Measurements from ENCODE around the gene DAZAP2. TPM values are rescaled to one million over a fixed set of nuclear protein-coding genes. Genes with fewer than 3 reads are reported as not detected.
"Not testable (repeated sequence)": the region's sequence is repeated elsewhere in the genome, so short reads cannot be mapped to it uniquely, and the experiment has no call there.

Gene DAZAP2
- polyA plus RNA-seq, 1 donor = 68.3 TPM

GRCh38 chr12:51247523-51248206 is 9.0 kb downstream of the DAZAP2 start:
- DNase-seq (ENCODE audit: low read depth) = no peak

- no peak for DNase-seq (ENCODE audit: low read depth)
Observed at GRCh38 chr12:51253276-51253675, 14.7 kb downstream of the DAZAP2 start.

- DNase-seq (ENCODE audit: low read depth) = no peak
Observed at GRCh38 chr12:51254536-51254935, 15.9 kb downstream of the DAZAP2 start.

DNA sequence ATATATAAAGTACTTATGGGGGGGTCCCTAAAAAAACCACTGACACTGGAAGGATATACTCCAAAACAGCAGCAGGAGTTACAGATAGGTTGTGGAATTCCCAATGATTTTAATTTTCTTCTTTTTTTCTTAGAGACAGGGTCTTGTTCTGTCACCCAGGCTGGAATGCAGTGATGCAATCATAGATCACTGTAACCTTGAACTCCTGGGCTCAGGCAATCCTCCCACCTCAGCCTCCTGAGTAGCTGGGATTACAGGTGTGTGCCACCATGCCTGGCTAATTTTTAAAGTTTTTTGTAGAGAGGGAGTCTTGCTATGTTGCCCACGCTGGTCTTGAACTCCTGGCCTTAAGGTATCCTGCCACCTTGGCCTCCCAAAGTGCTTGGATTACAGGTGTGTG is 21.0 kb downstream of the DAZAP2 start:
- DNase-seq (ENCODE audit: low read depth) = not testable (repeated sequence)

DNA sequence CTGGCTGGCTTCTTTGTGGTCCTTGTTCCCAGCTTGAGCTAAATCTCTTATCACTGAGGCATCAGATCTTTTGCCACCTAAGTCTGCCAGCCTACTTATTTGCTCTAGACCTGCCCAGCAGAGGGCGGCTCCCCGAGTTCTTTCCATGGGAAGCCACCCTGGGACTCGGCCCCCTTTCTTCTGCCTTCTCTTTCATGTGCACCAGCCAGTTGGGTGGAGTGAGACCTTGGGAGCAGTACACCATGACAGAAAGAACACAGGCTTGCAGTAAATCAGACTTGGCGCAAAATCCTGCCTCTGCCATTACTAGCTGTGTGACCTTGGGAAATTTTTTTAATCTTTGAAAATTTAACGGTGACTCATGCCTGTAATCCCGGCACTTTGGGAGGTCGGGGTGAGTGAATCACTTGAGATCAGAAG is 24.1 kb downstream of the DAZAP2 start:
- DNase-seq (ENCODE audit: low read depth) = no peak

- no peak for DNase-seq (ENCODE audit: low read depth)
Observed at GRCh38 chr12:51263341-51263740, 24.7 kb downstream of the DAZAP2 start.

DNA sequence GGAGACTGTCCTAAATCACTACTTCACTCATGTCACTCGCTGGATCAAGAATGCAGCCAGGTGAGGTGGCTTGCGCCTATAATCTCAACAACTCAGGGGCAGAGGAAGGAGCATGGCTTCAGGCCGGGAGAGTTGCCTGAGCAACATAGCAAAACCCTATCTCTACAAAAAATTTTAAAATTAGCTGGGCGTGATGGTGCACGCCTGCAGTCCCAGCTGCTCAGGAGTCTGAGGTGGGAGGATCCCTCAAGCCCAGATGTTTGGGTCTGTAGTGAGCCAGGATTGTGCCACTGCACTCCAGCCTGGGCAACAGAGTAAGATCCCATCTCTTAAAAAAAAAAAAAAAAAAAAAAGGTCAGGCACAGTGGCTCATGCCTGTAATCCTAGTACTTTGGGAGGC is 25.7 kb downstream of the DAZAP2 start:
- no peak for DNase-seq (ENCODE audit: low read depth)

DNA sequence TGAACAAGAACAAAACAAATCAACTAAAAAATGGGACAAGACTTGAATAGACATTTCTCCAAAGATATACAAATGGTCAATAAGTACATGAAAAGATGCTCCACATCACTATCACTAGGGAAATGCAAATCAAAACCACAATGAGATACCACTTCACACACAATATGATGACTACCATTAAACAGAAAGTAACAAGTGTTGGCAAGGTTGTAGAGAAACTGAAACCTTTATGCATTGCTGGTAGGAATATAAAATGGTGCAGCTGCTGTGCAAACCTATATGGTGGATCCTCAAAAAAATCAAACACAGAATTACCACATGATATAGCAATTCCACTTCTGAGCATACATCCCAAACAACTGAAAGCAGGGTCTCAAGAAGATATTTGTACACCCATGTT is 26.4 kb downstream of the DAZAP2 start:
- no peak for DNase-seq (ENCODE audit: low read depth)

GRCh38 chr12:51269174-51270066 is 30.8 kb downstream of the DAZAP2 start:
- no peak for DNase-seq (ENCODE audit: low read depth)

DNA sequence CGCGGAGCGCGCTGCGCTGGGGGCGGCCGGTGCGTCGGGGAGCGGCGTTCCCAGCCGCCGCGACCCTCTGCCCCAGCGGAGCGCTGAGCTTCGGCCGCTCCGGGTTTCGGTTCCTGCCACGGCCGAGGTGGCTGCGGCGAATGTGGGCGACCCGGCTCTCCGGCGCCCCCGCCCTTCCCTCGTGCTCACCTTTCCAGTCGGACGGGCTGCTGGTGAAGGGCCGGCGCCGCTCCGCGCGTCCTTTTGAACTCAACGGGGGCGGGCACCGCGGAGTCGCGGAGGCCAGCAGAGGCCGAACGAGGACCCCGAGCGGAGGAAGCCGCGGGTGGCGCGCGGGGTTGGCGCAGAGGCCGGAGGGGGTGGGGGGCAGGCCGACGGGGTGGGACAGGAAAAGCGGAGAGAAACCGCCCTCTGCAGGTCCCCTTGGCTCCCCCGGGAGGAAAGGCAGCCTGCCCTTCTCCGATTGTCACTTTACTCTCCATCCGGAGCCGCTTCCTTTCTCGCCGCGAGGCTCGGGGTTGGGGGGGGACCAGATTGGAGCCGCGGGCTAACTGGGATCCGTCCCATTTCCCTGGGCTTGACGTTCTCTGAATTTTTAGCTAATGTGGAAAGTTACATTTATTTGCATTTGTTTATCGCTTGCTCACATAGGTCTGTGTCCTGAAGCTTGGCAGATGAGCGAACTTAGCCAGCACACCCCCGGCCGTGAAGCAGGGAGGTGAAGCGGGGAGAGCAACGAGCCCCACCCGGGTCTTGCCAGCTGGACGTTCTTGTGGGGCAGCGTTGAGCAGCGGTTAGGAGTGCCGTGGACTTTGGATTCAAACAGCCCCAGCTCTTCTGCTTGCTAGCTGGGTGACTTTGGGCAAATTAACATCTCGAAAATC is 31.7 kb downstream of the DAZAP2 start, which contains the start of gene SMAGP:
SMAGP (minus strand) TSS at position 349 of the 884 bp plus-strand sequence. CDS start 1,137 bp downstream, outside the sequence.
- no peak for DNase-seq (ENCODE audit: low read depth)

DNA sequence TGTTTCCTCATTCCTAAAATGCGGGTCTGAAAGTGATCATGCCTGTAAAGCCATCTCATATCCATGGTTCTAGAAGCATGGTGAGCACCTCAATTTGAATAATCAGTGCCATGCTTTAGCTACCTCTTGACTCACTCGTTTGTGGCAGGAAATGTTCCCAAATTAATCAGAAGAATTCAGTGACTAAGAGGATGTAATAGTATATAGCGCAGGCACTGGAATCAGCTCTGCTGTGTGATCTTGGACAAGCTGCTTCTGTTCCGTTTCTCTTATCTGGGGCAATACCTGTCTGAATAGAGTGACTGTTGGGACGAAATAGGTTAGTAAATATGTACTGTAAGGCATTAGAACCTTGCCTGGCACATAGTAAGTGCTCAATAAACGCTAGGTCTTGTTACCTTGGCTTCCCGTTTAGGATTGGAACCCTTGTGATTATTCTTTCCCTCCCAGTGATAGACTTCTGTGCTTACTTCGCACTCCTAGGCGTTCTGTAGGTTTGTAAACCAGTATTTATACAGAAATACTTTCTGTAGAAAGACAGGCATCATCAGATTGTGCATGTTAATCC is 32.4 kb downstream of the DAZAP2 start:
- no peak for DNase-seq (ENCODE audit: low read depth)

DNA sequence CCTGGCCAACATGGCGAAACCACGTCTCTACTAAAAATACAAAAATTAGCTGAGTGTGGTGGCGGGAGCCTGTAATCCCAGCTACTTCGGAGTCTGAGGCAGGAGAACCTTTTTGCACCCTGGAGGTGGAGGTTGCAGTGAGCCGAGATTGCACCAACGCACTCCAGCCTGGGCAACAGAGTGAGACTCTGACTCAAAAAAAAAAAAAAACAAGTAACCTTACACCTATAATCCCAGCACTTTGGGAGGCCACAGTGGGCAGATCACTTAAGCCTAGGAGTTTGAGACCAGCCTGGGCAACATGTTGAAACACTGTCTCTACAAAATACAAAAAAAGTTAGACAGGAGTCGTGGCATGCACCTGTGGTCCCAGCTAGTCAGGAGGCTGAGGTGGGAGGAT is 34.2 kb downstream of the DAZAP2 start:
- not testable (repeated sequence) for DNase-seq (ENCODE audit: low read depth)

GRCh38 chr12:51275088-51275487 is 36.5 kb downstream of the DAZAP2 start:
- DNase-seq (ENCODE audit: low read depth) = no peak

DNA sequence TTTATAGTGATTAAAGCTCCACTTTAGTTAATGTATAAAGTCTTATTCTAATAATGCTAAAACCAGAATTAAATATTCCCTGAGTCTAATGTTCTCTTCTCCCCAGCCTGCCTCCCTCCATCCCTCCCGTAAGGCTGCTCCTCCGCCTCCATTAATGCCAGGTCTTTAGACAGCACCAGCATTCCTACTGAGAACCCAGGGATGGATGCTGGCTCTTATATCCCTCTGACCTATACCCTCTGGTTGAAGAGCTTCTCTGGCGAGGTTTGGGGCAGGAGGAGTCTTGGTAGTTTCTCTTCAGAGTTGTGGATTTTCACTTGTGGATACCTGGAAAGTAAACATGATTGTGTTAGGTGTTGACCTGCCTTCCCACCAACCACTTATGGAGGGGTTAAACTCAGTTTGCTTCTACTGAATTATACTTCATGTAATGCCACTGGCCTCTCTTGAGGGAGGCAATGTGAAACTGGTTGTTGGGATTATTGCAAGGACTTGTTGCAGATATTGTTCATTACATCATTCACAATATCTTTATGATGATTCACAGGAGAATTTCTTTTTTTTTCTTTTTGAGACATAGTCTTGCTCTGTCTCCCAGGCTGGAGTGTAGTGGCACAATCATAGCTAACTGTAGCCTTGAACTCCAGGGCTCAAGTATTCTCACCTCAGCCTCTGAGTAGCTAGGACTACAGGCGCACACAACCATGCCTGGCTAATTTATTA is 42.7 kb downstream of the DAZAP2 start:
- no peak for DNase-seq (ENCODE audit: low read depth)

DNA sequence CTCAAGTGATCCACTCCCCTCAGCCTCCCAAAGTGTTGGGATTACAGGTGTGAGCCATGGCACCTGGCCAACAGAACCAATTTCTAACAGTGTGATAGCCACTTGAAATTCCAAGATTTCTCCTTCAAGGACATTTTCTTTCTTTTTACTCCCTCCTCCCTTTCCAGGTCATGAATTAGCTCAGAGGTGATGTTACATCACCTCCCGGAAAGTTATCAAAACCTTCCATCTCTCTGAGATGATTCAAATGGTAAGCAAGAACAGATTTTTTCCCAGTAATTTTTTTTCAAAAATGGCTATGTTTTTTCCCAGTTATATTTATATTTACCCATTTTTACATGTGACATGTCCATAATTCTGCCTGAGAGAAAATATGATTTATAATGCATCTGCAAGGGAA is 47.2 kb downstream of the DAZAP2 start:
- no peak for DNase-seq (ENCODE audit: low read depth)

DNA sequence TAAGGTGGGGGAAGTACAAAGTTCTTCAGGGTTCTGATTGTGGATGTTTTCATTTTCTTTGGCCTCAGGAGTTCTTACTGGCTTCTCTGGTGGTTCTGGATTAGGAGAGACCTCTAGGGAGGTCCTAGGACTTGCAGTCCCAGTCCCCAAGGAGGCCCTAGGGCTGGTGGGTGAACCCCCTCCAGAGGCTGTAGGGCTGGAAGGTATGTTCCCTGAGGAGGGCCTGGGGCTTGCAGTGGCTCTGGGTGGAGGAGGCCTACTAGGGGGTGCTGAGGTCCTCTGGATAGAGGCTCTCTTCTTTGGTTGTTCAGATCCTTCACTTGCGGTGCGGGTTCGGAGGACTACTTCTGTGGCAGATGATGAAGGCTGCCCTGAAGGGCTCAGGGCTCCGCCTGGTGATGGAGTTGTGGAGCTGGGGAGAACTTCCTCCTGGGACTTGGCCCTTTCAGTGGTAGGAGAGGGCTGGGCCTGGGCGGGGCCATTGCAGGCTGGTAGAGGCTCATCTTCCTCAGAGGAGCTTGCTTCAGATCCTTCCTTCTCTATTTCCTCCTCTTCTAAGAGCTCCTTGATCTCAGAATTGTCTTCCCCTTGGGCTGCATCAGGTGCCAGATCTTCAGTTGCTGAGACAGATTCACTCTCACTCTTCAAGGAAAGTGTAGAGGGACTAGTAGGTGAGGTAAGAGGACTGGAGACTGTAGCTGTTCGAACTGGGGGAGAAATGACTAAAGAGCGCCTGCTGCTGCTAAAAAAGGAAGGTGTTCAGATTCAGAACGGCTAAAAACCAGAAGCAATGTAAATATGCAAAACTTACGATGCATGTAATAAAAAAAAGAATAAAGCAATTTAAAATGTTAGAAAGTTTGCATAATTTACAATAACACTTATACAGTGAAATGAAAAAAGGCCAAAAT is 53.2 kb downstream of the DAZAP2 start:
- not testable (repeated sequence) for DNase-seq (ENCODE audit: low read depth)
